DOHH2 (cell line): Measurements from ENCODE around the gene ZNF280C.
A peak's percentile ranks its signal among the peaks of the same experiment; 100 is the strongest.

Source experiments
- H3F3A ChIP-seq: fragments of 200-600 bp; sonication (generic), shearing (Covaris generic); 2 replicates; pipeline ENCODE4 v1.6.0; 2016; ENCODE audit warnings: antibody characterized with exemption, mild to moderate bottlenecking; ENCODE audit not compliant: control insufficient read depth, insufficient read depth
- H3K27ac ChIP-seq: fragments of 200-600 bp; sonication (generic); 2 replicates; pipeline ENCODE4 v1.5.1; 2014; ENCODE audit warnings: low read depth, mild to moderate bottlenecking, low read length, moderate library complexity
- H3K27me3 ChIP-seq: fragments of 200-600 bp; sonication (generic); 2 replicates; pipeline ENCODE4 v1.6.1; 2014; ENCODE audit warnings: mild to moderate bottlenecking, low read length, mixed read lengths; ENCODE audit not compliant: control insufficient read depth
- H3K36me3 ChIP-seq: fragments of 200-600 bp; sonication (generic); 2 replicates; pipeline ENCODE4 v1.6.1; 2014; ENCODE audit warnings: mild to moderate bottlenecking, low read length, moderate library complexity, mixed read lengths; ENCODE audit not compliant: control insufficient read depth
- H3K4me1 ChIP-seq: fragments of 200-600 bp; sonication (generic); 2 replicates; pipeline ENCODE4 v1.6.1; 2014; ENCODE audit warnings: mild to moderate bottlenecking, low read length, mixed read lengths; ENCODE audit not compliant: control insufficient read depth
- H3K4me2 ChIP-seq: fragments of 200-600 bp; sonication (generic); 2 replicates; pipeline ENCODE4 v1.6.0; 2014; ENCODE audit warnings: mild to moderate bottlenecking, low read length, moderate library complexity
- H3K4me3 ChIP-seq: fragments of 200-600 bp; sonication (generic); 2 replicates; pipeline ENCODE4 v1.5.1; 2014; ENCODE audit warnings: mild to moderate bottlenecking, low read length, mixed read lengths
- H3K79me2 ChIP-seq: fragments of 200-600 bp; sonication (generic); 2 replicates; pipeline ENCODE4 v1.6.1; 2014; ENCODE audit warnings: mild to moderate bottlenecking, low read length, mixed read lengths; ENCODE audit not compliant: control insufficient read depth
- H3K9me2 ChIP-seq: fragments of 200-600 bp; sonication (generic); replicated peaks from 2 replicates; pipeline ENCODE4 v1.6.1; 2014; ENCODE audit warnings: mild to moderate bottlenecking, low read length, mixed read lengths; ENCODE audit not compliant: control insufficient read depth
- H3K9me3 ChIP-seq: fragments of 200-600 bp; sonication (generic); 2 replicates; pipeline ENCODE4 v1.6.1; 2014; ENCODE audit warnings: antibody characterized with exemption, low read length, mixed read lengths; ENCODE audit not compliant: control insufficient read depth, insufficient read depth
- H4K20me1 ChIP-seq: fragments of 200-600 bp; sonication (generic); 2 replicates; pipeline ENCODE4 v1.6.0; 2014; ENCODE audit warnings: low read depth, mild to moderate bottlenecking, antibody characterized with exemption, low read length, moderate library complexity; ENCODE audit not compliant: control insufficient read depth, insufficient read depth
- CTCF ChIP-seq: fragments of 200-600 bp; sonication (generic); IDR thresholded peaks from one replicate; pipeline ENCODE4 v1.5.1; 2014; ENCODE audit warnings: antibody characterized with exemption, mild to moderate bottlenecking, low read depth, low read length; ENCODE audit not compliant: poor library complexity, severe bottlenecking
- EZH2phosphoT487 ChIP-seq: fragments of 200-600 bp; sonication (generic); IDR thresholded peaks from 2 replicates; pipeline ENCODE4 v1.6.1; 2017; ENCODE audit warnings: borderline replicate concordance, mild to moderate bottlenecking, antibody characterized with exemption, low read length, moderate library complexity, mixed read lengths

The ZNF280C gene

GRCh38 chrX:130268449-130269170 lies at the start of gene ZNF280C:
Gene ZNF280C (minus strand): TSS chrX:130268899. CDS start chrX:130260449, 8,450 bp downstream.
- no peaks in the 10 kb centered on the region for H3K9me2 ChIP-seq
- TF ChIP-seq EZH2phosphoT487 (no peak), CTCF (no peak)
- no peaks in the 10 kb centered on the region for H3F3A ChIP-seq
- H3K27me3 ChIP-seq = no peaks in the 10 kb centered on the region
- peak within 1 kb of the TSS; percentile 90 for H3K4me2 ChIP-seq
- H3K9me3 ChIP-seq = peaks cover 5% of the 10 kb centered on the region
- peaks cover 4% of the 10 kb centered on the region; the same call in 1 of the 2 replicates for H3K36me3 ChIP-seq
- peak within 1 kb of the TSS; percentile 75 for H3K4me3 ChIP-seq
- peaks cover 9% of the 10 kb centered on the region for H3K4me1 ChIP-seq
- peaks cover 44% of the 10 kb centered on the region for H3K79me2 ChIP-seq
- H3K27ac ChIP-seq = peak within 1 kb of the TSS; percentile 81
- H4K20me1 ChIP-seq = no peaks in the 10 kb centered on the region

- Histone ChIP-seq H3K27ac (no peak overlapping the region), H3K36me3 (no peaks in the 10 kb centered on the region), H3K27me3 (no peaks in the 10 kb centered on the region), H3K9me3 (no peaks in the 10 kb centered on the region), H3K4me3 (no peak overlapping the region), H3K4me2 (no peak overlapping the region), H3K4me1 (no peaks in the 10 kb centered on the region), H3F3A (no peaks in the 10 kb centered on the region), H3K79me2 (no peaks in the 10 kb centered on the region), H3K9me2 (no peaks in the 10 kb centered on the region), H4K20me1 (no peaks in the 10 kb centered on the region)
- TF ChIP-seq EZH2phosphoT487 (no peak), CTCF (peak; percentile 16)
Observed at GRCh38 chrX:130304587-130305368, 36.1 kb upstream of the ZNF280C start.

GRCh38 chrX:130301977-130302376 lies 33.3 kb upstream of the ZNF280C start:
- H3K27ac ChIP-seq = no peak overlapping the region
- no peak for TF ChIP-seq CTCF
- TF ChIP-seq EZH2phosphoT487 = no peak

More at GRCh38 chrX:130301977-130302376, 33.3 kb upstream of the ZNF280C start:
- no peaks in the 10 kb centered on the region for H3K79me2 ChIP-seq
- H3K27me3 ChIP-seq = no peaks in the 10 kb centered on the region; the same call in 1 of the 2 replicates
- H3K36me3 ChIP-seq = no peaks in the 10 kb centered on the region
- H3K9me2 ChIP-seq = no peaks in the 10 kb centered on the region
- H3K4me1 ChIP-seq = no peaks in the 10 kb centered on the region
- no peaks in the 10 kb centered on the region for H3K9me3 ChIP-seq
- H4K20me1 ChIP-seq = no peaks in the 10 kb centered on the region
- no peak overlapping the region for H3K4me3 ChIP-seq
- no peaks in the 10 kb centered on the region for H3F3A ChIP-seq
- no peak overlapping the region for H3K4me2 ChIP-seq
